T1000 (cell line): Measurements from ENCODE around the gene PRKCE.
"Not testable (repeated sequence)": the region's sequence is repeated elsewhere in the genome, so short reads cannot be mapped to it uniquely, and the experiment has no call there.

ENCODE experiments used
- DNase-seq: peaks from one replicate; lab custom pipeline; 2025; ENCODE audit warnings: mixed read lengths; lab: John Stamatoyannopoulos, UW

The PRKCE gene

GRCh38 chr2:46195819-46196218 is 544.3 kb downstream of the PRKCE start:
- no peak for DNase-seq

- no peak for DNase-seq
These were observed 545.5 kb downstream of the PRKCE start for GRCh38 chr2:46196871-46197462.

GRCh38 chr2:46197672-46198071 is 546.2 kb downstream of the PRKCE start:
- no peak for DNase-seq

GRCh38 chr2:46198164-46198883 is 546.8 kb downstream of the PRKCE start:
- DNase-seq, result no peak

GRCh38 chr2:46198966-46199365 is 547.5 kb downstream of the PRKCE start:
- no peak for DNase-seq

GRCh38 chr2:46200100-46200690 is 548.7 kb downstream of the PRKCE start:
- DNase-seq, result no peak

- DNase-seq, result no peak
These were observed 549.6 kb downstream of the PRKCE start for GRCh38 chr2:46200861-46201605.

GRCh38 chr2:46202453-46202852 is 551.0 kb downstream of the PRKCE start:
- DNase-seq, result no peak

- DNase-seq, result no peak
These were observed 551.5 kb downstream of the PRKCE start for GRCh38 chr2:46202987-46203386.

- not testable (repeated sequence) for DNase-seq
These were observed 552.2 kb downstream of the PRKCE start for GRCh38 chr2:46203636-46204035.

GRCh38 chr2:46207591-46207990 is 556.1 kb downstream of the PRKCE start:
- no peak for DNase-seq

- no peak for DNase-seq
These were observed 557.3 kb downstream of the PRKCE start for GRCh38 chr2:46208766-46209165.

GRCh38 chr2:46210063-46210462 is 558.6 kb downstream of the PRKCE start:
- no peak for DNase-seq

GRCh38 chr2:46211461-46211860 is 560.0 kb downstream of the PRKCE start:
- DNase-seq, result no peak

- DNase-seq, result no peak
These were observed 562.4 kb downstream of the PRKCE start for GRCh38 chr2:46213906-46214305.

- DNase-seq, result no peak
These were observed 564.7 kb downstream of the PRKCE start for GRCh38 chr2:46216213-46216612.

GRCh38 chr2:46223514-46223913 is 572.0 kb downstream of the PRKCE start:
- DNase-seq, result not testable (repeated sequence)

- DNase-seq, result no peak
These were observed 573.7 kb downstream of the PRKCE start for GRCh38 chr2:46225150-46225625.

GRCh38 chr2:46225730-46226129 is 574.3 kb downstream of the PRKCE start:
- no peak for DNase-seq

- DNase-seq, result no peak
These were observed 575.1 kb downstream of the PRKCE start for GRCh38 chr2:46226620-46227019.

- DNase-seq, result no peak
These were observed 575.5 kb downstream of the PRKCE start for GRCh38 chr2:46227022-46227421.

GRCh38 chr2:46227674-46228289 is 576.3 kb downstream of the PRKCE start:
- DNase-seq, result no peak
